Astrocyte of the spinal cord (primary cell): Measurements from ENCODE around the gene SEZ6.

ENCODE experiments used
- DNase-seq: peaks from one replicate; pipeline ENCODE4 v3.0.0; 2011; ENCODE audit warnings: low read depth, low spot score
- H3K4me3 ChIP-seq: 2 replicates; pipeline ENCODE4 v1.5.1; 2011; ENCODE audit warnings: low read depth, mild to moderate bottlenecking, low read length, moderate library complexity
- in situ Hi-C: cut with HindIII; loops from 2 replicates; pipeline ENCODE4 v1.10.0; 2017; ENCODE audit warnings: low sequenced_read_pairs
- TF ChIP-seq, protein P1 (sequence below): IDR thresholded peaks from 2 replicates; pipeline ENCODE4 v1.5.1; 2012; ENCODE audit warnings: low read depth, mild to moderate bottlenecking, low read length, inconsistent platforms

Gene SEZ6

DNA sequence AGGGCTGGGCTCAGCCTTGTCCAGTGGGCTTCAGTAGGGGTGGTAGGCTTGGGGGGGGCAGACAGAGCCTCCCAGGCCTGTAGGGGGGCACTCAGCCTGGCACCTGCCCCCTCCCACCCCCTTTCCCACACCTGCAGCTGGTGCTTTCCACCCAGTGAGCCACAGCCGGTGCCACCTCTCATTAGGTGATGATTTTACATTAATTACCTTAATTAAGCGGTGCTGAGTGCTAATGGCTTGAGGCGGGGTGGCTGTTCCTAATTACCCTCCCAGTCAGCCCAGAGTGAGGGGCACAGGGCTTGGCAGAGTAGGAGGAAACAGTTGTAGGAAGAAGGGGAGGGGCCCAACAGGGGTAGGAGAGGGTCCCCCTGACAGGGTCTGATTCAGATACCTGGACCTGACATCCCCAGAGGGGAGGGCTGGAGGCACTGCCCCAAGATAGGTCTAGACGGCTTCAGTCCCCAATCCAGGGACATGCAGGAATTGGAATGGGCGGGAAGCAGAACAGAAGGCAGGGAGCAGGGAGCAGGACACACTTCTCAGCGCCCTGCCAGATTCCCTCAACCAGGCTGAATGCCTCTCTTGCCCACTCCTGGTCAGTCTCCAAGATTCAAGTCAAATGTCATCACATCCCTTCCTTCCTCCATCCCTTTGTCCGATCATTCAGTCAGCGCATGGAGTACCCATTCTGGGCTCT lies 28.0 kb downstream of the SEZ6 start:
- DNase-seq, result no peak
- in situ Hi-C loops, result no loop called here

DNA sequence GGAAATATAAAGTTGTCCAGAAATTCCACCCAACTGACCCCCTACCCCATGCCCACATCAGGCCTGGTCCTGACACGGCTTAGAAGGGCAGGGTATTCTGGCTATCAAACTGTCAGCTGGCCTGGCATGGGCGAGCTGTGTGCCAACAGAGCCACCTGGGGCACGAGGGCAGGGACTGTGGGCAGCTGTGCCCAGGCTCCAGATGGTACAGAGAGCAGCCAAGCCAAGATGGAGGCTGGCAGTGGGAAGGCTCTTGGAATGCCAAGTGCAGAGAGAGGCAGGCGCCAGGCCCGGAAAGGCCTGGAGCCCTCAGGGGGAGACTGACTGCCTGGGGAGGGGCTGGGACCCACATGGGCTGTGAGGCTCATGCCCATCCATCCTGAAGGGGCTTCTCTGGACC lies 30.2 kb downstream of the SEZ6 start:
- no peak for DNase-seq
- no peak overlapping the region for H3K4me3 ChIP-seq
- TF ChIP-seq, protein P1, sequence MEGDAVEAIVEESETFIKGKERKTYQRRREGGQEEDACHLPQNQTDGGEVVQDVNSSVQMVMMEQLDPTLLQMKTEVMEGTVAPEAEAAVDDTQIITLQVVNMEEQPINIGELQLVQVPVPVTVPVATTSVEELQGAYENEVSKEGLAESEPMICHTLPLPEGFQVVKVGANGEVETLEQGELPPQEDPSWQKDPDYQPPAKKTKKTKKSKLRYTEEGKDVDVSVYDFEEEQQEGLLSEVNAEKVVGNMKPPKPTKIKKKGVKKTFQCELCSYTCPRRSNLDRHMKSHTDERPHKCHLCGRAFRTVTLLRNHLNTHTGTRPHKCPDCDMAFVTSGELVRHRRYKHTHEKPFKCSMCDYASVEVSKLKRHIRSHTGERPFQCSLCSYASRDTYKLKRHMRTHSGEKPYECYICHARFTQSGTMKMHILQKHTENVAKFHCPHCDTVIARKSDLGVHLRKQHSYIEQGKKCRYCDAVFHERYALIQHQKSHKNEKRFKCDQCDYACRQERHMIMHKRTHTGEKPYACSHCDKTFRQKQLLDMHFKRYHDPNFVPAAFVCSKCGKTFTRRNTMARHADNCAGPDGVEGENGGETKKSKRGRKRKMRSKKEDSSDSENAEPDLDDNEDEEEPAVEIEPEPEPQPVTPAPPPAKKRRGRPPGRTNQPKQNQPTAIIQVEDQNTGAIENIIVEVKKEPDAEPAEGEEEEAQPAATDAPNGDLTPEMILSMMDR, result no peak
- in situ Hi-C loops, result no loop called here

More for the DNA sequence above, 28.0 kb downstream of the SEZ6 start:
- TF ChIP-seq, protein P1, result no peak
- H3K4me3 ChIP-seq, result no peak overlapping the region

DNA sequence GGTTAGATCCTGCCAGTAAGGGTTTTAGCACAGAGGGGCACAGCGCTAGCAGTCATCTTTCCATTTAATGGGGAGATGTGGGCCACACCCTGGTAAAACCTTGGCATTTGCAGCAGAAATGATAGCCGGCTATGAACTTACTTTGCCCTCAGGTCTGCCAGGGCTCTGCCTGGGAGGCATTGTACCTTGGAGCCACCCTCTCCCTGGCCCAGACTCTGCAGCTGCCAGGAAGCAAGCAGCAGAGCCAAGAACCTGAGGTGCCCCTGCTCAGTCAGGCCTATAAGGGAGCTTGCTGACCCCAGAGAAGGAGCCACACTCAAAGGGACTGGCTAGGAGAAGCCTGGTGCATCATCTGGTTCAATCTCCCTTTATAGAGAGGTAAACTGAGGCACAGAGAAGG lies 30.8 kb downstream of the SEZ6 start:
- H3K4me3 ChIP-seq, result no peak overlapping the region
- TF ChIP-seq, protein P1, result no peak
- in situ Hi-C loops, result no loop called here
- DNase-seq, result no peak

DNA sequence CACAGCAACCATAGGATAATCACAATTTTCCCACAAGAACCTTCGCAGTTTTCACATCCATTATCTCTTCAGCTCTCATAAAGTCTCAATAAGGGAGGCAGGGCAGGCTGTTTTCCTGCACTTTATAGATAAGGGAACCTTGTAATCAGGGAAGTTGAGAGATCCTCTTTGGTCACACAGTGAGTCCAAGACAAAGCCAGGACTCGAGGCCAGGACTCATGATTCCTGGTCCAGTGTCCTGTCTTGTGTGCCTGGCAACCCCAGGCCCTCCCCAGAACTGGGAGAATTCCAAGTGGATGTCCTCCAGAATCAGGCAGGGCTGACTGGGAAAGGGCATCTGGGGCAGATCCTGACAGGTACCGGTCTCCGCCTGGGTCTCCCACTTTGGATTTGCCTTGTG lies 31.4 kb downstream of the SEZ6 start:
- DNase-seq, result no peak
- TF ChIP-seq, protein P1, result no peak
- no peak overlapping the region for H3K4me3 ChIP-seq
- in situ Hi-C loops, result no loop called here

- TF ChIP-seq, protein P1, result no peak
- H3K4me3 ChIP-seq, result no peak overlapping the region
These were observed 32.4 kb downstream of the SEZ6 start for GRCh38 chr17:28973425-28973824.

DNA sequence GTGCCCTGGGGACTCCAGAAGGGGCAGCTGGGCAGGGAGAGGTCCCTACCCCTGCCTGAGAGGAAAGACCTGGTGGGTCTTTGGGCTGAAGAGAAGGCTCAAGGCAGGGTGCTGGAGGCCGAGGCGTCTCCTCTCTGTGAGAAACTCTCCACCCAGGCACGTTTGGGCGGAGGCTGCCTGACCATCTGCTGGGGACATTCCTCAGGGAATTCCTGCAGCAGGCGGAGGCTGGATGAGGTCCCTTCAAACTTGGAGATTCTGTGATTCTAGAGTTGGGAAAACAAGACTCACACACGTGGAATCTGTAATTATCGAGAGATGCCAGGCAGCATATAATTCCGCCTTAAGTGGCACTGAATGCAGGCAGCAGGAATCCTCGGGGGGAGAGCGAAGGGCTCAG lies 33.4 kb downstream of the SEZ6 start:
- in situ Hi-C loops, result no loop called here
- H3K4me3 ChIP-seq, result no peak overlapping the region
- TF ChIP-seq, protein P1, result no peak
- no peak for DNase-seq

More at GRCh38 chr17:28973425-28973824, 32.4 kb downstream of the SEZ6 start:
- in situ Hi-C loops, result no loop called here
- peak; percentile 66 for DNase-seq
